ENCODE results near the gene IMMP2L.

GRCh38 chr7:110685899-110686298 lies 876.4 kb downstream of the IMMP2L start:
- TF ChIP-seq CTCF (IDR thresholded peaks at IDR 0.05) (no peak), POLR2A (IDR thresholded peaks at IDR 0.05) (no peak)

All from thyroid gland (tissue), 4 donors.